Colonic mucosa (tissue), 4 donors: ENCODE measurements around the gene ECEL1. TPM values are rescaled to one million over a fixed set of nuclear protein-coding genes. Genes with fewer than 3 reads are reported as not detected.

ENCODE experiments used
- DNase-seq: peaks from one replicate; pipeline ENCODE4 v3.0.0-alpha.2; 2020
- H3K27ac ChIP-seq: fragments of 200-600 bp; one replicate; pipeline ENCODE4 v1.8.0; 2021
- H3K27me3 ChIP-seq: fragments of 200-600 bp; one replicate; pipeline ENCODE4 v1.8.0; 2021
- H3K36me3 ChIP-seq: fragments of 200-600 bp; one replicate; pipeline ENCODE4 v1.8.0; 2021
- H3K4me1 ChIP-seq: fragments of 200-600 bp; one replicate; pipeline ENCODE4 v1.8.0; 2021; ENCODE audit warnings: mild to moderate bottlenecking
- H3K4me3 ChIP-seq: fragments of 200-600 bp; one replicate; pipeline ENCODE4 v1.8.0; 2021
- H3K9ac ChIP-seq, 2 donors: one replicate each; pipeline ENCODE4 v1.7.0; 2013; ENCODE audit warnings: control low read depth in 2 of 2, low read depth in 2 of 2, low read length in 2 of 2
- H3K9me3 ChIP-seq: fragments of 200-600 bp; one replicate; pipeline ENCODE4 v1.8.0; 2021
- CTCF ChIP-seq: fragments of 200-600 bp; IDR thresholded peaks from one replicate; pipeline ENCODE4 v1.8.0; 2022; ENCODE audit warnings: antibody characterized with exemption, mild to moderate bottlenecking
- intact Hi-C: fragments of 100-400 bp; cut with DNase I; formaldehyde crosslinking; loops from one replicate; pipeline ENCODE4 v1.14.1; 2022
- total RNA-seq, 2 donors: library from RNA; stranded (reverse); fragmentation: NEBNext Ultra II Directional in 1 of 2; extraction: Animal tissue kit (Norgen Biotek cat#: 25700) in 1 of 2; gene quantifications; one replicate each; pipeline ENCODE4 v1.2.1, GENCODE V29; 2021
- donor health status: healthy.
- donor health status: DM: no; HTN: no; CAD: no.
- donor health status: DM: no; HTN: no; CAD: no.

Gene ECEL1
- total RNA-seq, 2 donors from 2014 or later, result 0.12 to 0.40 TPM

GRCh38 chr2:232463701-232464543 lies 23.7 kb downstream of the ECEL1 start:
- Histone ChIP-seq H3K4me1 (no peaks in the 10 kb centered on the region), H3K4me3 (no peak overlapping the region), H3K27me3 (no peaks in the 10 kb centered on the region), H3K9ac (no peak overlapping the region), H3K27ac (no peak overlapping the region), H3K36me3 (no peaks in the 10 kb centered on the region), H3K9me3 (no peaks in the 10 kb centered on the region)
- intact Hi-C loops, result no loop called here
- DNase-seq, result no peak
- TF ChIP-seq CTCF, result no peak

- no peak for DNase-seq
- Histone ChIP-seq H3K4me1 (no peaks in the 10 kb centered on the region), H3K36me3 (no peaks in the 10 kb centered on the region), H3K27ac (no peak overlapping the region), H3K9me3 (no peaks in the 10 kb centered on the region), H3K4me3 (no peak overlapping the region), H3K9ac (no peak overlapping the region), H3K27me3 (peaks cover 4% of the 10 kb centered on the region)
- TF ChIP-seq CTCF, result no peak
- intact Hi-C loops, result no loop called here
These were observed 27.5 kb downstream of the ECEL1 start for GRCh38 chr2:232460171-232460570.

GRCh38 chr2:232459419-232460035 lies 28.1 kb downstream of the ECEL1 start:
- H3K27me3 ChIP-seq, result peaks cover 4% of the 10 kb centered on the region
- H3K9ac ChIP-seq, result no peak overlapping the region
- no peak overlapping the region for H3K27ac ChIP-seq
- no peaks in the 10 kb centered on the region for H3K4me1 ChIP-seq
- no peaks in the 10 kb centered on the region for H3K9me3 ChIP-seq
- no peak for TF ChIP-seq CTCF
- no peak overlapping the region for H3K4me3 ChIP-seq
- DNase-seq, result no peak
- intact Hi-C loops, result no loop called here
- H3K36me3 ChIP-seq, result no peaks in the 10 kb centered on the region

- no peak for TF ChIP-seq CTCF
- Histone ChIP-seq H3K9ac (no peak overlapping the region), H3K36me3 (no peaks in the 10 kb centered on the region), H3K27ac (no peak overlapping the region), H3K4me3 (no peak overlapping the region), H3K4me1 (no peaks in the 10 kb centered on the region), H3K9me3 (no peaks in the 10 kb centered on the region), H3K27me3 (peaks cover 4% of the 10 kb centered on the region)
- intact Hi-C loops, result no loop called here
- no peak for DNase-seq
These were observed 28.8 kb downstream of the ECEL1 start for GRCh38 chr2:232458661-232459418.

- intact Hi-C loops, result no loop called here
- peaks cover 4% of the 10 kb centered on the region for H3K27me3 ChIP-seq
- no peaks in the 10 kb centered on the region for H3K36me3 ChIP-seq
- no peak overlapping the region for H3K9ac ChIP-seq
- no peak overlapping the region for H3K4me3 ChIP-seq
- H3K27ac ChIP-seq, result no peak overlapping the region
- no peaks in the 10 kb centered on the region for H3K9me3 ChIP-seq
- H3K4me1 ChIP-seq, result no peaks in the 10 kb centered on the region
- TF ChIP-seq CTCF, result no peak
- DNase-seq, result no peak
These were observed 29.5 kb downstream of the ECEL1 start for GRCh38 chr2:232458051-232458660.
